B cell (primary cell): ENCODE data around the gene TOMM70.
"Not testable (repeated sequence)": the region's sequence is repeated elsewhere in the genome, so short reads cannot be mapped to it uniquely, and the experiment has no call there.

ENCODE experiments used
- EZH2 ChIP-seq: IDR thresholded peaks from 2 replicates; pipeline ENCODE4 v1.6.1; 2012; ENCODE audit warnings: borderline replicate concordance, low read depth, mild to moderate bottlenecking, moderate library complexity, low read length; ENCODE audit not compliant: insufficient read depth, poor library complexity, severe bottlenecking
- TF ChIP-seq, protein P1 (sequence below): fragments of 200-600 bp; IDR thresholded peaks from one replicate; pipeline ENCODE4 v1.8.0; 2022; ENCODE audit warnings: antibody characterized with exemption, mild to moderate bottlenecking

DNA sequence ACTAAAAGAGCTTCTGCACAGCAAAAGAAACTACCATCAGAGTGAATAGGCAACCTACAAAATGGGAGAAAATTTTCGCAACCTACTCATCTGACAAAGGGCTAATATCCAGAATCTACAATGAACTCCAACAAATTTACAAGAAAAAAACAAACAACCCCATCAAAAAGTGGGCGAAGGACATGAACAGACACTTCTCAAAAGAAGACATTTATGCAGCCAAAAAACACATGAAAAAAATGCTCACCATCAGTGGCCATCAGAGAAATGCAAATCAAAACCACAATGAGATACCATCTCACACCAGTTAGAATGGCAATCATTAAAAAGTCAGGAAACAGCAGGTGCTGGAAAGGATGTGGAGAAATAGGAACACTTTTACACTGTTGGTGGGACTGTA is 49.1 kb downstream of the TOMM70 start:
- not testable (repeated sequence) for TF ChIP-seq EZH2
- TF ChIP-seq, protein P1, sequence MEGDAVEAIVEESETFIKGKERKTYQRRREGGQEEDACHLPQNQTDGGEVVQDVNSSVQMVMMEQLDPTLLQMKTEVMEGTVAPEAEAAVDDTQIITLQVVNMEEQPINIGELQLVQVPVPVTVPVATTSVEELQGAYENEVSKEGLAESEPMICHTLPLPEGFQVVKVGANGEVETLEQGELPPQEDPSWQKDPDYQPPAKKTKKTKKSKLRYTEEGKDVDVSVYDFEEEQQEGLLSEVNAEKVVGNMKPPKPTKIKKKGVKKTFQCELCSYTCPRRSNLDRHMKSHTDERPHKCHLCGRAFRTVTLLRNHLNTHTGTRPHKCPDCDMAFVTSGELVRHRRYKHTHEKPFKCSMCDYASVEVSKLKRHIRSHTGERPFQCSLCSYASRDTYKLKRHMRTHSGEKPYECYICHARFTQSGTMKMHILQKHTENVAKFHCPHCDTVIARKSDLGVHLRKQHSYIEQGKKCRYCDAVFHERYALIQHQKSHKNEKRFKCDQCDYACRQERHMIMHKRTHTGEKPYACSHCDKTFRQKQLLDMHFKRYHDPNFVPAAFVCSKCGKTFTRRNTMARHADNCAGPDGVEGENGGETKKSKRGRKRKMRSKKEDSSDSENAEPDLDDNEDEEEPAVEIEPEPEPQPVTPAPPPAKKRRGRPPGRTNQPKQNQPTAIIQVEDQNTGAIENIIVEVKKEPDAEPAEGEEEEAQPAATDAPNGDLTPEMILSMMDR: not testable (repeated sequence)
